ENCODE data around the gene CORO7. TPM values are rescaled to one million over a fixed set of nuclear protein-coding genes. Genes with fewer than 3 reads are reported as not detected.
A peak's percentile ranks its signal among the peaks of the same experiment; 100 is the strongest.

The CORO7 gene
- total and polyA plus RNA-seq, 11 donors = 7.2 to 39.7 (median 10.1) TPM

DNA sequence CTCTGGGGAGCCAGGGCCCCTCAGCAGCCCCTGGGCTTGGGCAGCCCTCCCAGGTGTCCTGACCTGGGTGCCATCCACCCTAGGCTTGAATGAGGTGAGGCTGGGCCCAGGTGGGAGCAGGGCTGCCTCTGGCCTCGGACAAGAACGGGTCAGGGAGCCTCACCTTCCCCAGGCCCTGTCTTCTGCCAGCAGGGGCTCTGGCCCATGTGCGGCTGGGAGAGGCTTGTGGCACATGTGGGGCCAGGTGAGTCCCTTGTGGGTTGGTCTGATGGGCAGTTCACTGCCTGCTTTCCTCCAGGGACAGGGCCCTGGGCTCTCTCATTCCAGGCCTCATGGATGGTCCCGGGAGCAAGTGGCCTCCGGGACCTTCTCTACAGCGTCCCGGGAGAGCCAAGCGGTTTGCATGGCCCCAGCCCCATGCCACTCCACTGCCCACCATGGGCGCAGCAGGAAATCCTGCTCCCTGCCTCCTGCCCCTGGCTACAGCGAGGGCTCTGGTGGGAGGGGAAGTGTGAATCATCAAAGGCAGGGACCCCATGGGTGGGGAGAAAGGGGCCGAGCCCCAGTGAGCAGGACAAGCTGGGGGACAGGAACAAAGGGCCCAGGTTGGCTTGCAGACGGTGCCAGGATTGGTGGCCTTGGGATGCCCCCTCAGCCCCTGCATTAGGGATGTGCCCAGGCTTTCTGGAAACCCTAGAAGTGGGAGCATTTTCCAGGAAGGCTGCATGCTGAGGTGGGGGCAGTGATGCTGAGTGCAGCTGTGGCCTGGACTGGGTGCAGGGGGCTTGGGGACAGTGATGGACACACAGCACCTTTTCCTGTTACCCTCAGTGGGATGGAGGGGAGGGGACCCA is 32.6 kb downstream of the CORO7 start:
- H3K4me1 ChIP-seq = peaks cover 0 to 49% (median 14%) of the 10 kb centered on the region in 12 donors
- TF ChIP-seq POLR2A (IDR thresholded peaks at IDR 0.05) = no peak
- TF ChIP-seq, protein P1, sequence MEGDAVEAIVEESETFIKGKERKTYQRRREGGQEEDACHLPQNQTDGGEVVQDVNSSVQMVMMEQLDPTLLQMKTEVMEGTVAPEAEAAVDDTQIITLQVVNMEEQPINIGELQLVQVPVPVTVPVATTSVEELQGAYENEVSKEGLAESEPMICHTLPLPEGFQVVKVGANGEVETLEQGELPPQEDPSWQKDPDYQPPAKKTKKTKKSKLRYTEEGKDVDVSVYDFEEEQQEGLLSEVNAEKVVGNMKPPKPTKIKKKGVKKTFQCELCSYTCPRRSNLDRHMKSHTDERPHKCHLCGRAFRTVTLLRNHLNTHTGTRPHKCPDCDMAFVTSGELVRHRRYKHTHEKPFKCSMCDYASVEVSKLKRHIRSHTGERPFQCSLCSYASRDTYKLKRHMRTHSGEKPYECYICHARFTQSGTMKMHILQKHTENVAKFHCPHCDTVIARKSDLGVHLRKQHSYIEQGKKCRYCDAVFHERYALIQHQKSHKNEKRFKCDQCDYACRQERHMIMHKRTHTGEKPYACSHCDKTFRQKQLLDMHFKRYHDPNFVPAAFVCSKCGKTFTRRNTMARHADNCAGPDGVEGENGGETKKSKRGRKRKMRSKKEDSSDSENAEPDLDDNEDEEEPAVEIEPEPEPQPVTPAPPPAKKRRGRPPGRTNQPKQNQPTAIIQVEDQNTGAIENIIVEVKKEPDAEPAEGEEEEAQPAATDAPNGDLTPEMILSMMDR (IDR thresholded peaks at IDR 0.05) = no peak
- no peak overlapping the region for H3K4me3 ChIP-seq
- peak overlapping the region in 1 of 12 donors; percentile 1 for H3K27ac ChIP-seq
- H3K9me3 ChIP-seq = no peaks in the 10 kb centered on the region
- 77 to 94% (median 87%) methylated on average over 3 to 12 of the region's 12 CpGs for WGBS, 4 donors
- H3K36me3 ChIP-seq = peaks cover 0 to 84% (median 23%) of the 10 kb centered on the region in 9 donors
- H3K27me3 ChIP-seq = no peaks in the 10 kb centered on the region
- DNase-seq = peak in 1 of 5 donors; percentile 59
- no peak for ATAC-seq
- intact Hi-C loops (cut with DNase I) = no loop called here

DNA sequence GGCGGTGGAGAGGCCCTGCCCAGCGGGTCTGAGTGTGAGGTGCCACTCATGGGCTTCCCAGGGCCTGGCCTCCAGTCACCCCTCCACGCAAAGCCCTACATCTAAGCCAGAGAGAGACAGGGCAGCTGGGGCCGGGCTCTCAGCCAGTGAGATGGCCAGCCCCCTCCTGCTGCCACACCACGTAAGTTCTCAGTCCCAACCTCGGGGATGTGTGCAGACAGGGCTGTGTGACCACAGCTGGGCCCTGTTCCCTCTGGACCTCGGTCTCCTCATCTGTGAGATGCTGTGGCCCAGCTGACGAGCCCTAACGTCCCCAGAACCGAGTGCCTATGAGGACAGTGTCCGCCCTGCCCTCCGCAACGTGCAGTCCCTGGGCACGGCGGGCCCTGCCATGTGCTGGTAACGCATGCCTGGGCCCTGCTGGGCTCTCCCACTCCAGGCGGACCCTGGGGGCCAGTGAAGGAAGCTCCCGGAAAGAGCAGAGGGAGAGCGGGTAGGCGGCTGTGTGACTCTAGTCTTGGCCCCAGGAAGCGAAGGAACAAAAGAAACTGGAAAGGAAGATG is 33.5 kb downstream of the CORO7 start:
- WGBS, 4 donors = 82 to 85% (median 84%) methylated on average over 17 to 21 of the region's 21 CpGs
- no peak for TF ChIP-seq POLR2A (IDR thresholded peaks at IDR 0.05)
- TF ChIP-seq, protein P1 (IDR thresholded peaks at IDR 0.05) = no peak
- peaks cover 0 to 75% (median 21%) of the 10 kb centered on the region in 9 donors for H3K36me3 ChIP-seq
- ATAC-seq = no peak
- DNase-seq = peak in 2 of 5 donors; percentile 33 to 46
- H3K27ac ChIP-seq = peak overlapping the region in 3 of 12 donors; percentile 1 to 33 (median 18)
- no peaks in the 10 kb centered on the region for H3K27me3 ChIP-seq
- H3K9me3 ChIP-seq = no peaks in the 10 kb centered on the region
- H3K4me3 ChIP-seq = no peak overlapping the region
- peaks cover 0 to 46% (median 16%) of the 10 kb centered on the region in 12 donors for H3K4me1 ChIP-seq
- intact Hi-C loops (cut with DNase I) = no loop called here

DNA sequence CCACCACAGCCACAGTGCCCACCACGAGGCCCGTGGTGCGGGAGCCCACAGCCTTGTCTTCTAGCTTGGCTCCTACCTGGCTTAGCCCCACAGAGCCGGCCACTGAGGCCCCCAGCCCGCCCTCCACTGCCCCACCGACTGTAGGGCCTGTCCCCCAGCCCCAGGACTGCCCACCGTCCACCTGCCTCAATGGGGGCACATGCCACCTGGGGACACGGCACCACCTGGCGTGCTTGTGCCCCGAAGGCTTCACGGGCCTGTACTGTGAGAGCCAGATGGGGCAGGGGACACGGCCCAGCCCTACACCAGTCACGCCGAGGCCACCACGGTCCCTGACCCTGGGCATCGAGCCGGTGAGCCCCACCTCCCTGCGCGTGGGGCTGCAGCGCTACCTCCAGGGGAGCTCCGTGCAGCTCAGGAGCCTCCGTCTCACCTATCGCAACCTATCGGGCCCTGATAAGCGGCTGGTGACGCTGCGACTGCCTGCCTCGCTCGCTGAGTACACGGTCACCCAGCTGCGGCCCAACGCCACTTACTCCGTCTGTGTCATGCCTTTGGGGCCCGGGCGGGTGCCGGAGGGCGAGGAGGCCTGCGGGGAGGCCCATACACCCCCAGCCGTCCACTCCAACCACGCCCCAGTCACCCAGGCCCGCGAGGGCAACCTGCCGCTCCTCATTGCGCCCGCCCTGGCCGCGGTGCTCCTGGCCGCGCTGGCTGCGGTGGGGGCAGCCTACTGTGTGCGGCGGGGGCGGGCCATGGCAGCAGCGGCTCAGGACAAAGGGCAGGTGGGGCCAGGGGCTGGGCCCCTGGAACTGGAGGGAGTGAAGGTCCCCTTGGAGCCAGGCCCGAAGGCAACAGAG is 34.2 kb downstream of the CORO7 start:
- Histone ChIP-seq H3K4me3 (no peak overlapping the region), H3K27me3 (no peaks in the 10 kb centered on the region), H3K4me1 (peaks cover 0 to 46% (median 22%) of the 10 kb centered on the region in 12 donors), H3K27ac (peak overlapping the region in 2 of 12 donors; percentile 18 to 33), H3K36me3 (peaks cover 0 to 69% (median 20%) of the 10 kb centered on the region in 9 donors), H3K9me3 (no peaks in the 10 kb centered on the region)
- WGBS, 4 donors = 93 to 96% (median 95%) methylated on average over 35 to 55 of the region's 55 CpGs
- no peak for TF ChIP-seq POLR2A (IDR thresholded peaks at IDR 0.05)
- TF ChIP-seq, protein P1 (IDR thresholded peaks at IDR 0.05) = no peak
- intact Hi-C loops (cut with DNase I) = no loop called here
- DNase-seq = peak in 1 of 5 donors; percentile 18
- no peak for ATAC-seq
